Renal cortical epithelial cell (primary cell): Measurements from ENCODE around the gene ARL11. TPM values are rescaled to one million over a fixed set of nuclear protein-coding genes. Genes with fewer than 3 reads are reported as not detected.
"Not testable (repeated sequence)": the region's sequence is repeated elsewhere in the genome, so short reads cannot be mapped to it uniquely, and the experiment has no call there.

Experiments used
- DNase-seq: peaks from one replicate; pipeline ENCODE4 v3.0.0-alpha.2; 2011; ENCODE audit warnings: low read depth
- total RNA-seq: library from RNA; depleted of rRNA; stranded (reverse); fragments of >200 nt; gene quantifications from 2 replicates; pipeline ENCODE4 v1.2.3, GENCODE V29; 2014

Gene ARL11
- total RNA-seq, 1 donor from 2014 or later = under 0.01 TPM

GRCh38 chr13:49612042-49612441 lies 16.3 kb upstream of the ARL11 start:
- DNase-seq = not testable (repeated sequence)

GRCh38 chr13:49615836-49616675 lies 12.3 kb upstream of the ARL11 start:
- no peak for DNase-seq

GRCh38 chr13:49616676-49617065 lies 11.6 kb upstream of the ARL11 start:
- no peak for DNase-seq

- DNase-seq = no peak
Observed at GRCh38 chr13:49620170-49620621, 8.1 kb upstream of the ARL11 start.

- DNase-seq = no peak
Observed at GRCh38 chr13:49622174-49622946, 5.9 kb upstream of the ARL11 start.

GRCh38 chr13:49624229-49624628 lies 4.1 kb upstream of the ARL11 start:
- DNase-seq = no peak

- no peak for DNase-seq
Observed at GRCh38 chr13:49625392-49626079, 2.8 kb upstream of the ARL11 start.

- DNase-seq = no peak
Observed at GRCh38 chr13:49629196-49629938, 1.1 kb downstream of the ARL11 start.

GRCh38 chr13:49629947-49630346 lies 1.6 kb downstream of the ARL11 start:
- no peak for DNase-seq

GRCh38 chr13:49630580-49630979 lies 2.3 kb downstream of the ARL11 start:
- no peak for DNase-seq

- DNase-seq = no peak
Observed at GRCh38 chr13:49632156-49632555, 3.8 kb downstream of the ARL11 start.

GRCh38 chr13:49633710-49634109 lies 5.4 kb downstream of the ARL11 start:
- no peak for DNase-seq

- peak; percentile 59 for DNase-seq
Observed at GRCh38 chr13:49635599-49636433, 7.5 kb downstream of the ARL11 start.

- no peak for DNase-seq
Observed at GRCh38 chr13:49636705-49637104, 8.4 kb downstream of the ARL11 start.

- no peak for DNase-seq
Observed at GRCh38 chr13:49638030-49638743, 9.9 kb downstream of the ARL11 start.

GRCh38 chr13:49638744-49639072 lies 10.4 kb downstream of the ARL11 start:
- no peak for DNase-seq

GRCh38 chr13:49641801-49642291 lies 13.5 kb downstream of the ARL11 start:
- no peak for DNase-seq

GRCh38 chr13:49643035-49643646 lies 14.8 kb downstream of the ARL11 start:
- no peak for DNase-seq

- no peak for DNase-seq
Observed at GRCh38 chr13:49645451-49645850, 17.1 kb downstream of the ARL11 start.

GRCh38 chr13:49646688-49647087 lies 18.4 kb downstream of the ARL11 start:
- DNase-seq = no peak
